Nephron (organoid): ENCODE measurements around the gene MTHFD1L.

Experiments
- H3K27ac Mint-ChIP-seq, 3 experiments: 2 replicates each; pipeline ENCODE4 v1.8.0; 2020; ENCODE audit warnings: mixed read lengths in 3 of 3, mild to moderate bottlenecking in 2 of 3, moderate library complexity in 1 of 3
- H3K27me3 Mint-ChIP-seq: 2 replicates; pipeline ENCODE4 v1.8.0; 2021; ENCODE audit warnings: low read depth, mild to moderate bottlenecking, moderate library complexity, mixed read lengths
- H3K36me3 Mint-ChIP-seq: 2 replicates; pipeline ENCODE4 v1.8.0; 2020; ENCODE audit warnings: low read depth, mixed read lengths
- H3K4me1 Mint-ChIP-seq: 2 replicates; pipeline ENCODE4 v1.8.0; 2020; ENCODE audit warnings: mixed read lengths
- H3K4me3 Mint-ChIP-seq, 3 experiments: 2 replicates each; pipeline ENCODE4 v1.8.0; 2020; ENCODE audit warnings: mild to moderate bottlenecking in 3 of 3, mixed read lengths in 3 of 3, moderate library complexity in 2 of 3
- H3K9me3 Mint-ChIP-seq: 2 replicates; pipeline ENCODE4 v1.8.0; 2020; ENCODE audit warnings: mixed read lengths
- TF ChIP-seq, protein P1 (sequence below), 3 experiments: fragments of 200-600 bp; sonication (generic); IDR thresholded peaks; one replicate each; pipeline ENCODE4 v1.5.0; 2021; ENCODE audit warnings: antibody characterized with exemption in 3 of 3; ENCODE audit not compliant: unreplicated experiment in 3 of 3

MTHFD1L gene

DNA sequence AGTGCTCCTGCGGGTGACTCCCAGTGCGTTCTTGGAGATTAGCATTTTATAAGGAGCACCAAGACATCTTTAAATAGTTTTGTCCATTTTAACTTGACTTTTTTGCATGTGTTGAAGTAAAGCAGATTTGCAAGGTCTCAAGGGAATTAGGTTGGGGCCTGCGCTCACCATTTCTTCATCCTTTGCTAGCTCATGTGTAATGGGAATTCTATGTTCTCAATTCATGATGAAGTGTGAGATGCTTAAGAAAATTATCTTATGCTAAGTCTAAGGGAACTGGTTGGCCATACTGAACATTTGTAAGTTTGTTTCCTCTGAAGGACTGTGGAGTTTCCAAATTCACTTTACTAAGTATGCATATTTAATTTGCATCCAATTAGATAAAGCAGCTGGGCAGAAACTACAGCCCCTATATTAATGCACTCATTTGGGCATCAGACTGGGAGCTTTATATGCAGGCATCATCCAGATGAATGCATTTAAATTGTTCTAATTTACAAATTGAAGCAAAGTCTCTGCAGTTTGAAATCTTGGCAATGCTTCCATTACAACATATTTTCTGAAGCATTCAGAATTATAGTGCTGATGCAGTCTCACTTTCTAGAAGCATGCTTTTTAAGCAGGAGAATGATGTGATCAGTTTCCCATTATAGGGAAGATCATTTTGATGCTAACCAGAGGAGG lies 266.0 kb downstream of the MTHFD1L start:
- Mint-ChIP-seq H3K9me3 (peaks cover 23% of the 10 kb centered on the region), H3K4me1 (peaks cover 11% of the 10 kb centered on the region), H3K27ac (peak overlapping the region in 2 of 3 experiments; percentile 25 to 68), H3K4me3 (no peak overlapping the region), H3K27me3 (no peaks in the 10 kb centered on the region), H3K36me3 (peaks cover 11% of the 10 kb centered on the region)
- TF ChIP-seq, protein P1, sequence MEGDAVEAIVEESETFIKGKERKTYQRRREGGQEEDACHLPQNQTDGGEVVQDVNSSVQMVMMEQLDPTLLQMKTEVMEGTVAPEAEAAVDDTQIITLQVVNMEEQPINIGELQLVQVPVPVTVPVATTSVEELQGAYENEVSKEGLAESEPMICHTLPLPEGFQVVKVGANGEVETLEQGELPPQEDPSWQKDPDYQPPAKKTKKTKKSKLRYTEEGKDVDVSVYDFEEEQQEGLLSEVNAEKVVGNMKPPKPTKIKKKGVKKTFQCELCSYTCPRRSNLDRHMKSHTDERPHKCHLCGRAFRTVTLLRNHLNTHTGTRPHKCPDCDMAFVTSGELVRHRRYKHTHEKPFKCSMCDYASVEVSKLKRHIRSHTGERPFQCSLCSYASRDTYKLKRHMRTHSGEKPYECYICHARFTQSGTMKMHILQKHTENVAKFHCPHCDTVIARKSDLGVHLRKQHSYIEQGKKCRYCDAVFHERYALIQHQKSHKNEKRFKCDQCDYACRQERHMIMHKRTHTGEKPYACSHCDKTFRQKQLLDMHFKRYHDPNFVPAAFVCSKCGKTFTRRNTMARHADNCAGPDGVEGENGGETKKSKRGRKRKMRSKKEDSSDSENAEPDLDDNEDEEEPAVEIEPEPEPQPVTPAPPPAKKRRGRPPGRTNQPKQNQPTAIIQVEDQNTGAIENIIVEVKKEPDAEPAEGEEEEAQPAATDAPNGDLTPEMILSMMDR (IDR thresholded peaks at IDR 0.05; ENCODE audit: unreplicated experiment in 3 of 3), result no peak

DNA sequence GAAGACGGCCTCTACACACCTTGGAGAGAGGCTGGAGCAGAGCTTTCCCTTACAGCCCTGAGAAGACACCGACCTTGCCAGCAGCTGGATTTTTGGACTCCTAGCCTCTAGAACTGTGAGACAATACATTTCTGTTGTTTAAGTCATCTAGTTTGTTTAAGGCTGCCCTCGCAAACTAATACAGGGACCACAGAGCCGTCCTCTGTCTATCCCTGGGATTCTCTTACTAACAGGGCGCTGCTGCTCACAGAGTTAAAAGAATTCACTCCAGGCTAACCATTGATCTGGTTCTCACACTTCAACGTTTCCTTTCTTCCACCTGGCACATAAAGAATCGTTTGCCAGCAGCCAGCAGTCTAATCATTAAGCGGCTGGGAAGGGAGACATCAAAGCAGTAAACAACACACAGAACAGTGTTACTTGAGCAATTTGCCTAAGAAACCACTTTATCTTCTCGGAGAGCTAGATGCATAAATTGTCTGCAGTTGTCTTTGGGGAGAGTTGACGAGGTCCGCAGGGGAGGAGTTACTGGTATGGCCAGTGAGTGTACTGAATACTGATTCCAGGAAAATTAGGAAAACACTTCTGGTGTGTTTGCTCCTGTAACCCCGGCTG lies 270.7 kb downstream of the MTHFD1L start:
- Mint-ChIP-seq H3K9me3 (peaks cover 12% of the 10 kb centered on the region), H3K4me3 (peak overlapping the region; percentile 21 to 48 (median 34)), H3K4me1 (peaks cover 44% of the 10 kb centered on the region), H3K27ac (peak overlapping the region; percentile 94 to 97 (median 95)), H3K27me3 (peaks cover 3% of the 10 kb centered on the region), H3K36me3 (peaks cover 4% of the 10 kb centered on the region)
- TF ChIP-seq, protein P1 (IDR thresholded peaks at IDR 0.05; ENCODE audit: unreplicated experiment in 3 of 3), result no peak

DNA sequence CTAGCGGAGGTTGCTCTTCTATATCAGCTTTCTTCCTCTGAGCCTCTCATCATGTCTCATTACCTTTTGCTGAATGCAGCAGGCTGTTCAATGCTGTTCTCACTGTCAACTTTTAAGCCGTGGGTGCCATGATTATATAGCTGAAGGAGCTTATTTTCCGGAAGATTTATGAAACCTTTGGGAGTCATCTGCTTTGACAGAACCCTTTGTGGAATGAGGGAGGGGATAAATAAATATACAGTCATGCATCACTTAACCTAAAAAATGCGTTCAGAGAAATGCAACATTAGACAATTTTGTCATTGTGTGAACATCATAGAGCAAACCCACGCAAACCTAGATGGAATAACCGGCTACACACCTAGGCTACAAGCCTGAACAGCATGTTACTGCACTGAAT lies 272.0 kb downstream of the MTHFD1L start:
- H3K36me3 Mint-ChIP-seq, result peaks cover 4% of the 10 kb centered on the region
- TF ChIP-seq, protein P1 (IDR thresholded peaks at IDR 0.05; ENCODE audit: unreplicated experiment in 3 of 3), result no peak
- peaks cover 3% of the 10 kb centered on the region for H3K27me3 Mint-ChIP-seq
- H3K4me3 Mint-ChIP-seq, result no peak overlapping the region
- peaks cover 49% of the 10 kb centered on the region for H3K4me1 Mint-ChIP-seq
- peaks cover 7% of the 10 kb centered on the region for H3K9me3 Mint-ChIP-seq
- peak overlapping the region; percentile 94 to 97 (median 95) for H3K27ac Mint-ChIP-seq

DNA sequence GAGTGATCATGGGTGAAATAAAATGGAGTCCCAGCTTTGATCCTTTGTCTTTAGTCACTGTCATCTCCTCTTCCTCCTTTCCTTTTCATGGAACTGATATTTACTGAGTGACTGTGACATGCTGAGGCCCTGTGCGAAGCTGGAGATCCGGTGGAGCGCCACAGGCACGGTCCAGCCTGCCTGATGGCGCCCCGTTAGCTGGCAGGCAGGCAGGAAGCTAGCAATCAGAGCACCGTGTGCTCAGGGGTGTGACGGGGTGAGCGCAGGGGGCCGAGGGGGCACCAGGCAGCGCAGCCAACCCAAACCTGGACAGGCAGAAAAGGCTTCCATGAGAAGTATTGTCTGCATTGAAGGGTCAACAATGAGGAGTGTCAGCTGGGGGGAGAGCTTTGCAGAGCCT lies 274.0 kb downstream of the MTHFD1L start:
- H3K27ac Mint-ChIP-seq, result peak overlapping the region in 2 of 3 experiments; percentile 32 to 62
- H3K4me3 Mint-ChIP-seq, result no peak overlapping the region
- H3K9me3 Mint-ChIP-seq, result no peaks in the 10 kb centered on the region
- H3K27me3 Mint-ChIP-seq, result peaks cover 3% of the 10 kb centered on the region
- no peaks in the 10 kb centered on the region for H3K36me3 Mint-ChIP-seq
- TF ChIP-seq, protein P1 (IDR thresholded peaks at IDR 0.05; ENCODE audit: unreplicated experiment in 3 of 3), result no peak
- peaks cover 65% of the 10 kb centered on the region for H3K4me1 Mint-ChIP-seq

DNA sequence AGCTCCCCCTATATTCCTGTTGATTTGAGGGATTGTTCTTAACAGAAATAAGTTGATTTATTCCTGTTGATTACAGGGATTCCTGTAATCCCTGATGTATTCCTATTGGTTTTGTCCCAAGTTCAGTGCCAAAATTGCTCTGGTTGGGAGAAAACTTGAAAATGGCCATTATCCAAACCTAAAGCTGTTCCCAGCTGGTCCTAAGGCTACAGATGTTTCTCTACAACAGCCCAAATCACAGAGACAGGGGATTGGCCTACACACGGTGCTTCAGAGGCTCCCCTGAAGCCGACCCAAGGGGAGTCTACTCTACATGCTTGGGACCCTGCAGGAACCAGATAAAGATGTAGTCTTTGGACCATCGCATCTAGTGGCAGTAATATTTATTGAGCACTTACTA lies 275.3 kb downstream of the MTHFD1L start:
- no peaks in the 10 kb centered on the region for H3K36me3 Mint-ChIP-seq
- peaks cover 3% of the 10 kb centered on the region for H3K27me3 Mint-ChIP-seq
- H3K9me3 Mint-ChIP-seq, result no peaks in the 10 kb centered on the region
- peak overlapping the region; percentile 62 to 84 (median 79) for H3K27ac Mint-ChIP-seq
- TF ChIP-seq, protein P1 (IDR thresholded peaks at IDR 0.05; ENCODE audit: unreplicated experiment in 3 of 3), result no peak
- H3K4me3 Mint-ChIP-seq, result no peak overlapping the region
- peaks cover 72% of the 10 kb centered on the region for H3K4me1 Mint-ChIP-seq
